Neural crest cell (in vitro differentiated cells): ENCODE measurements around the gene PLEKHA6. TPM values are rescaled to one million over a fixed set of nuclear protein-coding genes. Genes with fewer than 3 reads are reported as not detected.

ENCODE experiments used
- DNase-seq: peaks from one replicate; pipeline ENCODE4 v3.0.0; 2021; ENCODE audit warnings: low read depth, mixed read lengths, low spot score
- H3K27ac Mint-ChIP-seq: one replicate; pipeline ENCODE4 v1.8.0; 2021; ENCODE audit warnings: mild to moderate bottlenecking, mixed read lengths; ENCODE audit not compliant: unreplicated experiment
- H3K27me3 Mint-ChIP-seq: 2 replicates; pipeline ENCODE4 v1.8.0; 2021; ENCODE audit warnings: low read depth, mild to moderate bottlenecking, mixed read lengths
- H3K36me3 Mint-ChIP-seq: 2 replicates; pipeline ENCODE4 v1.8.0; 2021; ENCODE audit warnings: low read depth, mild to moderate bottlenecking, mixed read lengths
- H3K4me1 Mint-ChIP-seq: 2 replicates; pipeline ENCODE4 v1.8.0; 2021; ENCODE audit warnings: mixed read lengths
- H3K4me3 Mint-ChIP-seq: one replicate; pipeline ENCODE4 v1.8.0; 2021; ENCODE audit warnings: mild to moderate bottlenecking, mixed read lengths
- H3K9me3 Mint-ChIP-seq: 2 replicates; pipeline ENCODE4 v1.8.0; 2021; ENCODE audit warnings: mixed read lengths
- CTCF ChIP-seq: fragments of 200-600 bp; sonication (generic); conservative IDR thresholded peaks from 2 replicates; pipeline ENCODE4 v1.5.0; 2021; ENCODE audit warnings: antibody characterized with exemption, mild to moderate bottlenecking
- total RNA-seq: library from RNA; stranded (reverse); gene quantifications from 2 replicates; pipeline ENCODE4 v1.2.1, GENCODE V29; 2021

PLEKHA6 gene
- total RNA-seq, 1 donor from 2014 or later, result 4.5 TPM

- DNase-seq, result no peak
- no peaks in the 10 kb centered on the region for H3K9me3 Mint-ChIP-seq
- H3K27me3 Mint-ChIP-seq, result peaks cover 5% of the 10 kb centered on the region
- H3K4me3 Mint-ChIP-seq, result no peak overlapping the region
- no peaks in the 10 kb centered on the region for H3K36me3 Mint-ChIP-seq
- TF ChIP-seq CTCF, result no peak
- peak overlapping the region; percentile 65 for H3K27ac Mint-ChIP-seq
- H3K4me1 Mint-ChIP-seq, result peaks cover 25% of the 10 kb centered on the region
These were observed 94.9 kb downstream of the PLEKHA6 start for GRCh38 chr1:204264805-204265204.

- peak overlapping the region; percentile 47 for H3K27ac Mint-ChIP-seq
These were observed 96.3 kb downstream of the PLEKHA6 start for GRCh38 chr1:204263254-204263910.

GRCh38 chr1:204262506-204263253 is 97.0 kb downstream of the PLEKHA6 start:
- peak; percentile 37 for DNase-seq
- Mint-ChIP-seq H3K27me3 (no peaks in the 10 kb centered on the region), H3K36me3 (no peaks in the 10 kb centered on the region), H3K4me1 (peaks cover 31% of the 10 kb centered on the region), H3K9me3 (no peaks in the 10 kb centered on the region), H3K27ac (peak overlapping the region; percentile 30), H3K4me3 (peak overlapping the region; percentile 28)
- TF ChIP-seq CTCF, result no peak

More at GRCh38 chr1:204263254-204263910, 96.3 kb downstream of the PLEKHA6 start:
- Mint-ChIP-seq H3K36me3 (no peaks in the 10 kb centered on the region), H3K27me3 (no peaks in the 10 kb centered on the region), H3K4me1 (peaks cover 28% of the 10 kb centered on the region), H3K9me3 (no peaks in the 10 kb centered on the region), H3K4me3 (peak overlapping the region; percentile 28)
- TF ChIP-seq CTCF, result no peak
- peak; percentile 3 for DNase-seq

- no peak for DNase-seq
- H3K4me1 Mint-ChIP-seq, result peaks cover 31% of the 10 kb centered on the region
- no peaks in the 10 kb centered on the region for H3K36me3 Mint-ChIP-seq
- no peak for TF ChIP-seq CTCF
- peak overlapping the region; percentile 76 for H3K27ac Mint-ChIP-seq
- no peak overlapping the region for H3K4me3 Mint-ChIP-seq
- no peaks in the 10 kb centered on the region for H3K27me3 Mint-ChIP-seq
- no peaks in the 10 kb centered on the region for H3K9me3 Mint-ChIP-seq
These were observed 97.8 kb downstream of the PLEKHA6 start for GRCh38 chr1:204261746-204262505.

- DNase-seq, result no peak
- Mint-ChIP-seq H3K27me3 (no peaks in the 10 kb centered on the region), H3K4me3 (no peak overlapping the region), H3K36me3 (no peaks in the 10 kb centered on the region), H3K27ac (no peak overlapping the region), H3K4me1 (peaks cover 34% of the 10 kb centered on the region), H3K9me3 (no peaks in the 10 kb centered on the region)
- TF ChIP-seq CTCF, result no peak
These were observed 98.5 kb downstream of the PLEKHA6 start for GRCh38 chr1:204261266-204261665.
